GM21576 (cell line): ENCODE results near the gene RAD17.
"Not testable (repeated sequence)": the region's sequence is repeated elsewhere in the genome, so short reads cannot be mapped to it uniquely, and the experiment has no call there.

Experiments used
- ATAC-seq: cut with Tn5 transposase; IDR thresholded peaks from one replicate; pipeline ENCODE4 v1.9.1; 2021; ENCODE audit warnings: mild to moderate bottlenecking, moderate library complexity; ENCODE audit not compliant: unreplicated experiment

RAD17 gene

DNA sequence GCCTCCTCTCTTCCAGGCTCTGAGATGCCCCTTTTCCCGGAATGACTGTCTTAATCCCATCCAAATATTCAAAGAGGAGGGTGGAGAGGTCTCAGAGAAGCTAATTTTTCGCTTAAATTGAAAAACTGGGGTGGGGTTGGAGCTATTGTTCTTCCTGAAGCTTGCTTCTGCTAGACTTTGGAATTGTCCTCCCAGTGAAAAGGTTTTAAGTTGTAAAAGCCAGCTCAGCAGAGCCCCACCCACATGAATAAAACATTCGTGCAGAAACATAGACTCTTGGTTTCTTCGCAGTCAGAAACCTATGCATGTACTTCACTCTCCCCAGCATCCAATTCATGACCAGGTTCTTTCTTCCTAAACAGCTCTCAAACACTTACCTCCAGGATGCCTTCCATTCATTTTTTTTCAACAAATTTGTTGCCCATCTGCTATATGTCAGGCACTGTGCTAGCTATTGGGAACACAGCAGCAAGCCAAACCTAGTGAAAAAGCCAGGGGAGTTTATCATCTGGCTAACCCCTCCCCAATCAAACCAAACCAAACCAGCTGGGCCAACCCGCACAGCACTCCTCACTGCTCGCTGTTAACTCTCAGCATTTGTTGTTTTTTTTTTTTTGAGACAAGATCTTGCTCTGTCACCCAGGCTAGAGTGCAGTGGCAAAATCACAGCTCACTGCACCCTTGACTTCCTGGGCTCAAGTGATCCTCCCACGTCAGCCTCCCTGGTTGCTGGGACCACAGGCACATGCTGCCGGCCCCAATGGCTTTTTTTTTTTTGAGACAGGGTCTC, 85.0 kb downstream of the RAD17 start:
- ATAC-seq: no peak

DNA sequence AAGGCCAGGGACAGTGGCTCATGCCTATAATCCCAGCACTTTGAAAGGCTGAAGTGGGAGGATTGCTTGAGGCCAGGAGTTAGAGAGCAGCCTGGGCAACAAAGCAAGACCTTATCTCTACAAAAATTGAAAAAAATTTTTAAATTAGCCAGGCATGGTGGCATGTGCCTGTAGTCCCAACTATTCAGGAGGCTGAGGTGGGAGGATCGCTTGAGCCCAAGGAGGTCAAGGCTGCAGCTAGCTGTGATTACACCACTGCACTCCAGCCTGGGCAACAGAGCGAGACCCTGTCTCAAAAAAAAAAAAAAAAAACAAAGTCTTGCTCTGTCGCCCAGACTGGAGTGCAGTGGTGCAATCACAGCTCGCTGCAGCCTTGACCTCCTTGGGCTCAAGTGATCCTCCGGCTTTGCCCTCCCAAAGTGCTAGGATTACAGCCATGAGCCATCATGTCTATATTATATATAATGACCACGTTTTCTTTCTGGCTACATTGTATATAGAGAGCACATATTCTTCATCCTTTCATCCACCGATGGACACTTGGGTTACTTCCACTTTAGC, 85.9 kb downstream of the RAD17 start:
- not testable (repeated sequence) for ATAC-seq

GRCh38 chr5:69462170-69462569, 92.6 kb downstream of the RAD17 start:
- ATAC-seq: no peak
